ENCODE measurements around the gene GABRA5.

GRCh38 chr15:26968806-26969205, 101.9 kb downstream of the GABRA5 start:
- TF ChIP-seq TAF1 (IDR thresholded peaks at IDR 0.05; ENCODE audit: low read depth, low read length) (no peak), POLR2A (IDR thresholded peaks at IDR 0.05; ENCODE audit: low read depth, low read length) (no peak), POLR2AphosphoS5 (IDR thresholded peaks at IDR 0.05; ENCODE audit: low read depth, low read length) (no peak), POU2F2 (IDR thresholded peaks at IDR 0.05; ENCODE audit: low read depth, low read length) (no peak), PAX5 (IDR thresholded peaks at IDR 0.05; ENCODE audit: insufficient read depth, low read length, severe bottlenecking) (no peak)
